Activated CD8-positive, alpha-beta memory T cell treated with anti-CD3 and anti-CD28 coated beads for 48 hours (primary cell): ENCODE data around the gene MKI67.

Source experiments
- DNase-seq, 3 experiments: peaks; one replicate each; pipeline ENCODE4 v3.0.0-alpha.2; 2020; ENCODE audit warnings: low read depth in 2 of 3, low spot score in 2 of 3

MKI67 gene

DNA sequence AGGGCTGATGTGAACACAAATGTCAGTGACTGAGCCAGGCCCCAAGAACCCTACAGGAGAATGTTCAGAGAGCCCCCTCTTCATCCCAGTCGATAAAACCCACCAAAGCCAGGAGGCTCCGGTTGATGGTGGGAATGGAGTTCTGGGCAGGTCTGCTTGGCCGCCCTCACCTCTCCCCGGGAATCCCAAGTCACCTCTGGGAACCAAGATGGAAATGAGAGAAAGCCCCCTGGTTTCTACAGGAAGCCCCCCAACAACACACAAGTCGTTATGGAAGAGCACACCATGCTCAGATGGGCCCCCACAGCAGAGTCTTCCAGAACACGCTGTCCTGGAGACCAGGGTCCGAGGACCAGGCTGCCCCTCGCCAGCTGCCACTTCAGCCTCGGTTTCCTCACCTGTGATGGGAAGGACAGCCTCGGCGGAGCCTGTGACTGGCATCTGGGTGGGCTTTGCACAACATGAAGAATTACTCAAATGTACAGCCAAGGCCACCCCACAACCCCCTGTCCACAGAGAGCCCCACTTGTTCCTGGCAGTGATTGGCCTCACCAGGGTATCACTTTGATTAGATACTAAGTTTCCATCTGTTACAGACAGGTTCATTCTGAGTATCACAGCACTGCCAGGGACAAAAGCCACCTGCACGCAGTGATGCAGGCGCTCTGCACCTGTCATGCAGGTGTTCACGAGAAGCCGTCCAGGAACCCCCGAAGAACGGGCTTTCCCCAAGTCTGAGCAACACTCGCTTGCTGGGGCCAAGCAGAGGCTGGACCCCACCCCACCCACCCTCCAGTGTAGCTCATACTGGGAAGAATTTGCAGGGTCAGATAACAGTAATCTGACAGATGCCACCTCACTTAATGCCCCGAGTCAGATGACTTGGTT is 57.6 kb downstream of the MKI67 start:
- DNase-seq, result no peak

DNA sequence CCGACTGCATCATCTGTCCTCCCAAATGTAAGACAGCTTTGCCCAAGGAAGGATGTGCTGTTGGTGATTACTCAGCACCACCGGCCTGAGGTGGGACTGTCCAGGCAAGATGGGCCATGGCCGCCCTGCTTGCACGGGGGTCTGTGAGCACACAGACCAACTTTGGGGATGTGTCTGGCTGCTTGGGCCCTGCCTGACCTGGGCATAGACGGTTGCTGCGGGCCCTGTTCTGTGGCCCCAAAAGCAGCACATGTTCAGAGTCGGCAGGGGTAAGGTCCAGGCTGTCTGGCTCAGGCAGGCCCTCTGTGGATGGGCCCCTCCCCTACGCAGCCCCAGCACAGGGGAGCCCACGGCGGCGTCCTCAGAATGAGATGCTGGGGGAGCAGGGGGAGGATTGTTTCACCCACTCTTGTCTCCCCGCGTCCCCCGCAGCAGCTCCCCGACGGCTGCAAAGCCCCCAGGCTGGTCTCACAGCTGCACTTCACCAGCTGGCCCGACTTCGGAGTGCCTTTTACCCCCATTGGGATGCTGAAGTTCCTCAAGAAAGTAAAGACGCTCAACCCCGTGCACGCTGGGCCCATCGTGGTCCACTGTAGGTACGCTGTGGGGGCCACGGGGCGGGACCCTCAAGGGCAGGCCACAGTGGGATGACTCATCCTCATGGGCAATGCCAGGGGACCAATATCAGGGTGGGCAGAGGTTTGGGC is 58.4 kb downstream of the MKI67 start:
- no peak for DNase-seq

DNA sequence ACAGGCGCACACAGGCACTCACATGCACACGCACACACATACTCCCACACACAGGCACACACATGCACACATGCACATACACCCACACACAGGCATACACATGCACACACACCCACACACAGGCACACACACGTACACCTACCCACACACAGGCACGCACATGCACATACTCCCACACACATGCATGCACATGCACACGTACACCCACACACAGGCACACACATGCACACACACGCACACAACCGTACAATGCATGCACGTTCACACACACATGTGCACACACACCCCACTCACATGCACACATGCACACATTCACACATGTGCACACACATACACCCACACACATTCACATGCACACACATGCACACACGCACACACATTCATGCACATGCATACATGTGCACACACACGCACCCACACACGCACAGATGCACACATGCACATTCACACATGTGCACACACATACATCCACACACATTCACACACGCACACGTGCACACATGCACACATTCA is 59.3 kb downstream of the MKI67 start:
- no peak for DNase-seq

DNA sequence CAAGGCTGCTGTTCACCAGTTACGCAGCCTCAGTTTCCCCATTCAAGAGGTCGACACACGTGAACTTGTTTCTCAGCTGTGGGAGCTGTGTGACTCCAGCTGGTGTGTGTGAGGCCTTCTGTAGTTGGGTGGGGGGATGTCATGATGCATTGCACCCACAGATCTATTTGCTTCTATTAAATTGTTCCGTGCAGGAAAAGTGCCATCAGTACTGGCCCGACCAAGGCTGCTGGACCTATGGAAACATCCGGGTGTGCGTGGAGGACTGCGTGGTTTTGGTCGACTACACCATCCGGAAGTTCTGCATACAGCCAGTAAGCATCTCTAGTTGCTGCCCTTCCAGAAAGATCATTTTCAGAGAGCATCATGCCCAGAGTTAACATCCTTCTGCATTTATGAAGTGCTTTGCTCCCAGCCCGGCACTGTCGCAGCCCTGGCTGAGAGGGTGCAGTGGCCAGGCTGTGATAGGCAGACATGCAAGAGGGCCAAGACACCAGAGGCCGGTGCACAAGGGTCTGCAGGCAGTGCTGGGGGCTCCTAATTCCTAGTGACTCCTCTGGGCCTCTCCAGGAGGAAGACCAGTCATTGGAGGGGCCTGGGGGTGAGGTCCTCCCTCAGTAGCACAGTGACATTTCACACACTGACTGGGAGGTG is 60.2 kb downstream of the MKI67 start:
- DNase-seq, result no peak

DNA sequence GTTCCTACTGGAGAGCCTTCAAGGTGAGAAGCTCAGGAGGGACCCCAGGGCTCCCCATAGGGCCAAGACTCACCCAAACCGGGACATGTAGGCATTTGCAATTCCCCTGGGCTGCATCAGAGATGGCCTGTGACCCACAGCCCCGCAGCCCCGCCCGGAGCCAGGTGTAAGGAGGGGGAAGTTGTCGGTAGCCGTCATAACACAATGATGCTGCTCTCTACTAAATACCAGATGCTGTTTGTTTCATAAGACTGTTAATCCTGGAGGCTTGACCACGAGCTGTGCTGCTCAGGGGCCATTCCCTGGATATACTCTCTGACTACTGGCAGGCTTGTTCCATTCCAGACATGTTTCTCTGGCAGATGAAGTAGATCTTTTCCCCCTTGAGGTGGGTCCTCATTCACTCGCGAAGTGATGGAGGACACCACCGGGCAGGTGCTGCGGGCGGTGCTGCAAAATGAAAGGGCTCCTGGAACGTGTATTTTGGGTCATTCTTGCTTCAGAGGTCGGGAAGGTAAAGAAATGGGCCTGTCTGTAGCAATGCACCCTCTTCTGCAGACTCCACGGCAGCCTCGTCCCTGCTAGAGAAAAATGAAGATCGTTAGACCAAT is 61.1 kb downstream of the MKI67 start:
- DNase-seq, result no peak

DNA sequence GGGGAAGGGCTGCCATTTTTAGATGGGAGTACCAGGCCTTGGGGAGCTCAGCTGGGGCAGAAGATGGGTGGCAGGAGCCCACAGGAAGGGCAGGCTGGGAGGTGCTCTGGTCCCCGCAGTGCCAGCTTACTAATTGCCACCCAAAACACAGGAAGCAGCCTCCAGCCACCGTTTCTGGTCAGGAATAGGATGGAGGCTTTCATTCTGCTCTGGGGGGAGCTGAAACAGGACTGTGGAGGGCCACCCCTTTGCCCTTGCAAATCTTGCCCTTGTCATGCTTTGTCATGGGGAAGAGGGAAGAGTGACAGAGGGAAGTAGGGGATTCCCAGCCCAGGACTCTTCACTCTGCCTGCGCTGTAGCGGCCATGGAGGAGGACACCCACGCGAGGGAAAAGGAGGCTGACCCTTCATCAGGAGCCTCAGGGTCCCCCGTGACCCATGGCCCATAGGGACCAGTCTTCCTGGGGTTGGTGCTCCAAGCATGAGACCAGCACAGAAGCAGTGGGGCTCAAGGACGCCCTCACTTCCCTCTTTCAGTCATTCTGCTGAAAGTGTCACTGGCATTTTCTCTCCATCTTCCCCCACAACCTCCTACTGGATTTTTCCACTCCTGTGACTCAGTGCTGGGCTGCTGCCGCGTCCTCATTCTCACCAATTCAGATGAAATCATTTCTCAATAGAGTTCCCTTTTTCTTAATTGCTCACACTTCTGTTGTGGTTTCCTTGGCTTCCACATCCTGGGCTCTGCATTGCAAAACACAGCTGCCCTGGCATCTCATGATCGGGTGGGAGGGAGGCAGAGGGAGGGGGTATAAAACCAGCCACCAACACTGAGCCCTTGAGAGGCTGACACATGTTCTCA is 61.9 kb downstream of the MKI67 start:
- DNase-seq, result peak; percentile 43 to 63 (median 55)

DNA sequence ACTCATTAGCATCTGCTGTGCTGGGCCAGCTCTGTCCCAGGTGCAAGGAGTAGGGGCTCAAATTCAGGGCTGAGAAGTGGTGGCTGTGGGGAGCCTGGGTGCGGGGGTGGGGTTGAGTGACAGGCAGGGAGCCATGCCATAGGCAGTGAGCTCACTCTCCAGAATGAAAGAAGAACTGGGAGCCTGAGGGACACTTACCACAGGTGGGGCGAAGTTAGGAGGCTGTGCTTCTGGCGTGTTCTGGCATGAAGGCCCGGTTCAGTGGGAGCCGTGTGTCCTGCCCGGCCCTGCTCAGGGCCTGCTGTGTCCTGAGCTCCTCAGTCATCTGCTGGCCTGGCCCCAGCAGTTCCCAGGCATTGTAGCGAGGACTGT is 62.5 kb downstream of the MKI67 start:
- DNase-seq, result no peak

DNA sequence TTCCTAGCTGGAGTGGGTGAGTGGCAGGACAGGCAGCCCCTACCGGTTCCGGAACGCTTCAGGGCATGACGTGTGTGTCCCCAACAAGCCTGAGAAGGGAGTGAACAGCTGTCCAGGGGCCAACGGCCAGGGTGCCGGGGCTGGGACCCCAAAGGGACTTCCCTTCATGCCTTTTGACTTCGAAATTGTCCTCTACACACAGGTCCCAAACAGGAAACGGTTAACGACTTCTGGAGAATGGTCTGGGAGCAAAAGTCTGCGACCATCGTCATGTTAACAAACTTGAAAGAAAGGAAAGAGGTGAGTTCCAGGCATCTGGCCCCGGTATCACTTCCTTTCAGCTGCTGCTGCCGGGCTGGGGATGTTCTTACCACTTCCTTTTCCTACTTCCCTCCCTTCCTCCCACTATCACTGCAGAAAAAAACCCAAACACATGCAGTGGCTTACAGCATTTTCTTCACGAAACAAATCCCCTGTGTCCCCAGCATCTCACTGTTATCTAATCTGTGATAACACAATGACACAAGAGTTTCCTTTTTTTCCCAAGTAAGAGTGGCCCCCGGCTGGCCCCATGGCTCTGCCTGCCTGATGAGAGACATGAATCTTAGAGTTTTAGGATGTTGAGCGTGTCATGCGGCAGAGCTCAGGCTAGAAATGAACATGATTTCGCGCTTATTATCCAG is 63.2 kb downstream of the MKI67 start:
- no peak for DNase-seq

DNA sequence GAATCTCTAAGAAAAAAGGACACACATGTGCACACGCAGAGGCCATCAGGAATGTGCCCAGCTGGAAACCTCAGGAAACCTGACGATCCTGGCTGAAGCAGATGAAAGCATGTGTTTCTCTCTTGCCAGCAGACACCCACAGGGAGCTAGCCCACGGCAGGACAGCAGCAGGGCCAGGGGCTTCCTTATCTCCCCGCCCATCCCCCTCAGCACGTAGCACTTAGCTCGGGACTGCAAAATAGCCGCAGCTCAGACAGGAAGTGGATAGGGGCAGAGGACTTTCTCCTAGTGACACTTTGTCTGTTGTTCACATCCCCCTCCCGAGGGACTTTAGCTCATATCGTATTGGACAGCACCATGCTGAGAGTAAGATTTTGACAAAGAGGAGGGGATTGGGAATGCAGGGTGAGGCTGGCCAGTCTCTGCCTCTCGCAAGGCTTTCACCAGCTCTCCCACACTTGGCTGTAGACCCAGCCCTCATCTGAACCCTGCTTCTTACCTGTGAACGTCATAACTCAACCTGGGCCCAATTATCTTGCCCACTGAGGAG is 63.8 kb downstream of the MKI67 start:
- no peak for DNase-seq

DNA sequence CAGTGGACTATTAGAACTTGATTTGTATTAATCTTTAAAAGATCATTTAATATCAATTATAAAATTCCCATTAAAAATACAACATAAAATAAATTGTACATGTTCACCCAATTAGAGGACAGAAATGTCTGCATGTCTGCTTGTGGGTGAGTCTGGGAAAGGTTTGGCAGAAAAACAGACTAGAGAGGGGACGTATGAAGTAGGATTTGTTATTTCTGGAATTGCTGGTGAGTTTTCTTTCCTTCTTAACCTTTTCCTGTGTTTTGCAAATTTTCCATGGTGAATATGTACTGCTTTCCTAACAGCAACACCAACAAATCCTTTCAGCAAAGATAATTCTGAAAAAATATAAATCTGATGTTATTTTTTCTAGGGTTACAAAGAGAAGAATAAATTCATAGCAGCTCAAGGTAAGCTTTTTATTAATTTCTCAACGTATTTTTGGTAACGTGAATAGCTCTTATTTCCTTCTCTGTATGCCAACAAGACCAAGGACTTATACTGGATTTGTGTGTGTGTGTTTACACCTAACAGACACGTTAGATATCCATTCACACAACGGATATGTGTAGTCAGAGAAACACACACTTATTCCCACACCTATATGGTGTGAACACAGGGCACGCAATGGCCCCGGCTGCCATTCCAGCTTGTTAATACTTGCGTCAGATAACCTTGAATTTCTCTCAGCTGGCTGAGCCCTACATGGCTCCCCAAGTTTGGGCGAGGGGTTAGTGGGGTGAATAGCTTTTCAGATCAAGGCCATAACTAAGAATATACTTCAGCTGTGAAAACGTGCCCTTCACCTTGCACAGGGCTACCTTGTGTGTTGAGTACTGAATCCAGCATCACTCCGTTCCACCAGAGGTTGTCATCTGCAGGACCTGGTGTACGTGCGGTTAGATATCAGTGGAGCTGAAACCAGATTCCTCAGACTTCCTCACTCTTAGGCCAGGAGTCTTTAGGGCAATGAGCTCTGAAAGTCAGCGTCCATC is 64.6 kb downstream of the MKI67 start:
- no peak for DNase-seq

DNA sequence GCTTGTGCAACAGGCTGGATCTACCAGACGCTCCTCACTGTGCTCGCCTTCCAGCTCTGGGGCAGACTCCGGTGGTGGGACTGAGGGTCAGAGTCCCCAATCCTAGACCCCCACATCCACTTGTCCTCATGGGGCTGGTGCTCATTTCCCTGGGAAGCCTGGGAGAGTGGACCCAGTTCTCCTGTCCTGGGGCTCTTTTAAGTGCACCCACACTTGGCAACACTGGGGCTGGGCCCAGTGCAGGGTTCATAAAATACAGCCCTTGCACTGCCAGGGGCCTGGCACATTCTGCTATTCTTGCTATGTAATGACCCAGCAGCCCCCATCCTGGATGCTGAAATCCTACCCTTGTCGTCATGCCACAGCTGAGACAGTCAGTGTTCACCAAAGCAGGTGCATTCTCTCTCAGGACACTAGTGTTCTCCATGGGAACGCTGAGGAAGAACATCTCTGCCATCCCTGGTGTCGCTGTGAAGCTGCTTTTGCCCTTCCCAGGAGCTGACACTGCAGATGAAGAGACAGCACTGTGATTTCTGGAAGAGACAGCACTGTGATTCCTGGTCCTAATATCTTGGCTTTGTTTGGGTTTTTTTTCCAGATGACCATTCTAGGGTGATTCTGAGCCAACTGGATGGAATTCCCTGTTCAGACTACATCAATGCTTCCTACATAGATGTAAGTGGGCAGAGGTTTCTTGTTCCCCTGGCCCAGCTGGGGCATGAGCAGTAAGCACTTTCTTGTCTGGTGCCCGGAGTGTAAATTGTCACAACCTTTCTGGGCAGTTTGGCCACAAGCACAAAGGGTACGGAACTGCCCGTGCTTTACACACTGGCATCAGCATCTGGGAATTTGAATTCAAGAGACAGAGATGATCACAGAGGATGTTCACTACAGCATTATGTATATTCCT is 65.6 kb downstream of the MKI67 start:
- no peak for DNase-seq

DNA sequence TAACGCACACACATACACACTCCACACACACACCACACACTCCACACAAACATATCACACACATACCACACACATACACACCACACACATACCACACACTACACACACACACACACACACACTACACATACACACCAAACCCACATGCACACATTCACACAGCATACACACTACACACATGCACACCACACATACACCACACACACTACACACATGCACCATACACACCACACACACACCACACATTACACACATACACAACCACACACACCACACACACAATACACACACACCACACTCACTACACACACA is 66.3 kb downstream of the MKI67 start:
- no peak for DNase-seq

DNA sequence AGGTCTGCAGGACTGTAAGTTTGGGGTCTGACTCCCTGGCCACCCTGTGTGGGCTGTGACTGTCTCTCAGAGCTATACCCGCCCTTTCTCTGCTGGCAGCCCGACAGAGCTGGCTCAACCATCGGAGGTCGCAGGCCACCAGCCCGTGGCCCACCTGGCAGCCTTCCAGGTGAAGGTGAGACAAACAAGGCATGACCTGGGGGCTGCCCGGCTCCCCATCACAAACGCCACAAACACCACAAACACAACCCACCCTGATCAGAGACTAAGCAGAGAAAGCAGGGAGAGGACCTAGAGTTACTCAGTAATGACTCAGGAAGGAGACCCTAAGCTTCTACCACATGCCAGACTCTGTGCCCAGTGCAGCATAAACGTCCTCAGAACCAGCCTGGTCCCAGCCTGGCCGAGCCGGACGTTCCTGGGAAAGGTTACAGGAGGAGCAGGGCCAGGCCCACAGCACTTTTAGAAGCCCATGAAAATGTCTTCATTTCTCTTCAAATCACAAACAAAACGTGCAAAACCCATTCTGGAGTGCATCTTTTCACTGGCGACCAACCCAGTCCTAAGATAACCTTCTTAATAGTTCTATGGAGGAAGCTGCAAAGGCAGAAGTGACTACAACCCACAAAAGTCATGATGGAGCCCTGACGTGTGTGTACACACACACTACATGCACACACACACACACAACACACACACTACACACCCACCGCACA is 66.8 kb downstream of the MKI67 start:
- no peak for DNase-seq

DNA sequence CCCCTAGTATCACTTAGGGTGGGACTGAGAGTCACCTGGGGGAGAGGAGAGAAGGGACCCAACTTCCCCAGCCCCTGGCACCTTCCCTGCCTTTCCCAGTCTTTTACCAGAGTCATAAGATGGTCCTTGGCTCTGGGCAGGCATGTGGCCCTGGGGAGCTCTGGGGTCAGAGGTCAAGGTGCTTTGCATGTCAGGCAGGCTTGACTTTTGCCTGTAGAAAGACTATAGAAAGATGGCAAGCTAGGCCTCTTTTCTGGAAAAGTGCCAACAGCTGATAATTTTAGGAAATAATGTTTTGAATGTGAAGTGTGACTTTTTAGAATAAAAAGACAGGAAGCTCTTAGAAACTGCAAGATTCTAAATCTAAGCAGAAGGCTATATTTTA is 67.5 kb downstream of the MKI67 start:
- no peak for DNase-seq

DNA sequence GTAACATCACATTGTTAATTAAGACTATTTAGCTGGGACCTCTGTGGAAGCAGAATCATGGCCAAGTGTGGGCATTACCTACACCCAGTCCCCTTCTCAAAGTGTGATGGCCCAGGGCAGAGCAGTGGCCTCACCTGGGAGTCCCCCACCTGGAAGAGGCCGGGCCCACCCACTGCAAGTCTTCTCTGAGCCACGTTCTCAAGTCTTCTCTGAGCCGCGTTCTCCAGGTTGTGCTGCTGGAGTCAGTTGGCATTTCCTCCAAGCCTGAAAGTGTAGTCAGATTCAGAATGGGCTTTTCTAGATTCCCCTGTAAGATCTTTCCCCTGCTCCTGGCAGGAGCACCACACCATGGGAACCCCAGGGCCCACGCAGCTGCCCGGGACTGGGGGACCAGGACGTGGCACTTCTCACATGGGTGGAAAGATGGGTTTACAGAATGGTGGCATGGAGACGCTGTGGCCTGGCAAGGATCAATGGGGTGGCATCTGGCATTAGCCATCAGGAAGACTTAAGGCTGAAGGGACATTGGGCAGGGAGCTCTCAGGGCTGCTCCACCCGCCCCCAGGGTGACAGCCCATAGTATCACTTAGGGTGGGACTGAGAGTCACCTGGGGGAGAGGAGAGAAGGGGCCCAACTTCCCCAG is 68.0 kb downstream of the MKI67 start:
- DNase-seq, result no peak

DNA sequence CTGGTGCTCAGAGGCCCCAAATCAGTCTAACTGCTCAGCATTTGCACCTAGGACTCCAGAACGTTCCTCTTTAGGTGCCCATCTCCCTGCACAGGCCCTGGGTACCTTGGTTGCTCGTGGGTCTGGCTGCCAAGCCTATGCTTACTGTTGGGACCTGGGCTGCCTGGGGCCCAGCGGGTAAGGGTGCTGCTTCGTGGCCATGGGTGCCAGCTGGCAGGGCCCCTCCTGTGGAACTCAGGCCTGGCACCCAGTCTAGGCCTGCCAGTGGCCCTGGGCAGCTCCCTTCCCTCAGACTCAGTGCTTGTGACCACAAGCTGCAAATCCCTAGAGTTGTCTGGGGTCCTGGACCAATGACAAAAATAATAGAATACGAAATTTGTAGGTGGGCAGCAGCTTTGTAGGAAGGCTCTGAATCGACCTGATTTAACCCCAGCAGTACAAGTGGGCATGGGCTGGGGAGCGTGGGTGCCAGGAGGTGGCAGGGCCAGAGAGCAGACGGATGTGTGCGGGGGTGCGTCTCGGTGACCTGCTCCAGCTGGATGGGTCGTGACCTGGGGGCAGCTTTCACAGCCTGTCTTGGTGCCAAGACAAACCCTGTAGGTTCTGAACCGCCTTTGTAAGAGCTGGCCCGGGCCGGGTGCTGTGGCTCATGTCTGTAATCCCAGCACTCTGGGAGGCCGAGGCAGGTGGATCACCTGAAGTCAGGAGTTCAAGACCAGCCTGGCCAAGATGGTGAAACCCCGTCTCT is 69.7 kb downstream of the MKI67 start:
- DNase-seq, result no peak
